ENCODE measurements around the gene BCAS3.

BCAS3 gene

DNA sequence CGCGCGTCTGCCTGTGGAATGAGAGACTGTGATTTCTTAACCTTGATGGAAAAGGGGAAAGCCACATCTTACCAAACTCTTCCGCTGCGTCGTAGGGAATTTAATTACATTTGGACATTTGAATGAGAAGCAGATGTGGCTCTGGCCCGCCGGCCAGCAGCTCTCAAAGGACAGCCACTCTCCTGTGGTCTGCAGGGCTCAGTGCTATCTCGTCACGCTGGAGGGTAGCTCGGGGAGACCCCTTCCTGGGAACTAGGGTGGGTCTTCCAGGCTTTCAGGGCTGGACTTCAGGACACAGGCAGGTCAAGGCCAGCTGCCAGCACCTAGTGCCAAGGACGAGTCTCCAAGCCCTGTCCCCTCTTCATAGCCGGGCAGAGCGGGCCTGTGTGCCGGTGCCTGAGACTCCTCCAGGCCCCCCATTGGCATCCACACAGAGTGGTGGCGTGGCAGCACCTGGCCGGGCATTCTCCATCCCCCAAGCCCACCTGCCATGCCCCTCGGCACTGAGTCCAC is 706.1 kb downstream of the BCAS3 start:
- DNase-seq (ENCODE audit: low read depth in 2 of 2) = no peak

DNA sequence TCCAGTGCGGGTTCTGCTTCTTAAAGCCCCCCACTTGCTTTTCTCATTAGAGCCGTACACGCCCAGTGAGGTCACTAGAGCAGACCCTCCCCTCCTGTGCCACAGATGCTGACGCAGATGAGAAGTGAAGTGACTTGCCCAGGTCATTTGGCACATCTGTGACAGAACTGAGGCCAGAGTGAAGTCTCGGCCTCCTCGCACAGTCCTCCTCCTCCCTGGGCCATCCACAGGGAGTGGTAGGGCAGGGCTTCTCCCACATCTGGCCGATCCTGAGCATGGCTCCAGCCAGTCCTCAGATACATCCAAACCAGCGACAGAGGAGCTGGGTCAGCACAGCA is 706.7 kb downstream of the BCAS3 start:
- DNase-seq (ENCODE audit: low read depth in 2 of 2) = no peak

DNA sequence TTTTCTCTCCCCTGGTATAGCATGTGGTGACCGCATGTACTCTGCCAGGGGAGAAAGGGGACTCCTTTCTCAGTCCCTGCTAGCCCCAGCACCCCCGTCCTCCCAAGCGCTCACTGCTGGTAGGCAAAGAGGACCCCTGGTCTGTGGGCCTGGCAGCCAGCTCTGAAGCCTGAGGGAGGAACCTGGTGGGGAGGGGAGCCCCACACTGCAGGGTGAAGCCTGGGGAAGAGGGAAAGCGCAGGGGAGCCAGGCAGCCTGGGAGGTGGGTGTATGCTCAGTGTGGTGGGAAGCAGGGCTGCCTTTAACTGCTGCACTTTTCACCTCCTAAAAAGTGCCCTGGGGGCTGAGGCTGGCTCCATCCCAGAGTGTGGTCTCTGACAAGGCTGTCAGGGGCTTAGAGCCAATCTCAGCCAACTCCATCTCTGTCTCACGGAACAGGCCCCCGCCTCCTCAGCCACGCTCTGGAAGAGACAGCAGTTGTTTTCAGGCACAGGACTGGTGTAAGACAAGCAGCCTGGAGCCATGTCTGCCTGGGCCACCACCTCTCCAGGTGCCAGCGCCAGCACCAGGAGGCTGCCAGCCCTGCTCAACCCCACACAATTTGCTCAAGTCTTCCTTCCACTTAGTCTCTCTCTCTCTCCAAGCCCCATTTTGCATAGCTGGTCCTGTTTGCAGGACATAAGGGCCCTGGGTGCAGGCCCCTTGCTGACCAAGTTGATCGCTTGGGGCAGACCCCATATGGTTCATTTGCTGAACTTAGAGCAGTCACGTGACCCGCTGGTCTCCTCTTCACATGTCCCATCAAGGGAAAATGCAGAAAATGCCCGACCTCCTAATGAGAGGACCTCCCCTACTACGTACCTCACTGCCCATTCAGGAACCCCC is 707.3 kb downstream of the BCAS3 start:
- no peak for DNase-seq (ENCODE audit: low read depth in 2 of 2)

- DNase-seq (ENCODE audit: low read depth in 2 of 2) = no peak
Measured at GRCh38 chr17:61385577-61386236, 708.1 kb downstream of the BCAS3 start.

GRCh38 chr17:61386251-61386650 is 708.6 kb downstream of the BCAS3 start:
- no peak for DNase-seq (ENCODE audit: low read depth in 2 of 2)

DNA sequence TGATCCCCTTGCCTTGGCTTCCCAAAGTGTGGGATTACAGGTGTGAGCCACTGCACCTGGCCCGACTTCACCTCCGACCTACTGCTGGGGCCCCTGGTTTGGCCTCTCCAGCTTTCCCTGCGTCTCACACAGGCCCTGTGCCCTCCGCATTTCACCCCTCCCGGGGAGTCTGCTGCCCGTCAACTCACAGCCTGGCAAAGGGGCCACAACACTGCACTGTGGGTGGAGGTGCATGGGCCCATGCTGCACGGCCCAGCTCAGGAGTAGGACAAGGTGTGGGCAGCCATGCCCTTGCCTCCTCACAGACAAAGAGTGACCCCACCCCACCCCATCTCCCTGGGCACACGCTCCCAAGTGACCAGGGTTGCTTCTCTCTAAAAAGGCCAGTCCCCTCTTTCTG is 709.4 kb downstream of the BCAS3 start:
- no peak for DNase-seq (ENCODE audit: low read depth in 2 of 2)

DNA sequence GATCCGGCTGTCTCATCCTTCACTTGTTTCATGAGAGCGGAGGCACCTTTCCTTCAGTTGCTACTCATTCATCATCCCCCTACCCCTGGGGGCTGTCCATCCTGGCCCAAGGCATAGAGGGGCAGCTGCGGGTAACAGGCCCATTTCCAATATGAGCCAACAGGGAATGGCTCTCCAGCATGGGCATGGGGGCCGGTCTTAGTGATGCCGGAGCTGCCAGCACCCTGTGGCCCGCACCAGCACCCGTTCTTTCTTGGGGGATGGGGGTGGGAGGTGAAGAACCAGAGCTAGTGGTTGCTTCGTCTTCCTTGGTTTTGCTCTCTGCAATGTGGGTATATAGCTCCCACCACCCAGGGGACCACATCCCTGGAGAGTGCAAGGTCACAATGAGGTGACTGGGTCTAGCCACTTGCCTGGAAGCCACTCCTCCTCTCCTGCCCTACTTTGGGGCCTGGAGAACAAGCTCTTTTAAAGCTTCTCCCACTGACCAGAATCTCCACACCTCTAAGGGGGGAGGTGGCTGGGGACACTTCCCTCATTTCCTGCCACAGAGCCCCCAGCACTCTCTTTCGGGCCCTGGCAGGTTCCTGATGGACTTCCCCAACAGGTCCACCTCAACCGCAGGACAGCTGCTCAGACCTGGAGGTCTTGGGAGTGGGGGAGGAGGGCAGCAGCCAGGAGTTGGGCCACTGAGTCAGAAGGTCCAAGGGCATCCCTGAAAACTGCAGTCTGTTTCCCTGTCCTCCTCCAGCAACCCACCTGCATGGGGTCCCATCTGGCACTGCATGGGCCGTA is 710.1 kb downstream of the BCAS3 start:
- no peak for DNase-seq (ENCODE audit: low read depth in 2 of 2)

- no peak for DNase-seq (ENCODE audit: low read depth in 2 of 2)
Measured at GRCh38 chr17:61388561-61389356, 711.1 kb downstream of the BCAS3 start.

GRCh38 chr17:61389670-61390478 is 712.2 kb downstream of the BCAS3 start:
- no peak for DNase-seq (ENCODE audit: low read depth in 2 of 2)

GRCh38 chr17:61390479-61390791 is 712.8 kb downstream of the BCAS3 start:
- DNase-seq (ENCODE audit: low read depth in 2 of 2) = no peak

- DNase-seq (ENCODE audit: low read depth in 2 of 2) = no peak
Measured at GRCh38 chr17:61391595-61392291, 714.1 kb downstream of the BCAS3 start.

GRCh38 chr17:61392679-61393078 is 715.0 kb downstream of the BCAS3 start:
- no peak for DNase-seq (ENCODE audit: low read depth in 2 of 2)

GRCh38 chr17:61393550-61393903 is 715.9 kb downstream of the BCAS3 start:
- no peak for DNase-seq (ENCODE audit: low read depth in 2 of 2)

DNA sequence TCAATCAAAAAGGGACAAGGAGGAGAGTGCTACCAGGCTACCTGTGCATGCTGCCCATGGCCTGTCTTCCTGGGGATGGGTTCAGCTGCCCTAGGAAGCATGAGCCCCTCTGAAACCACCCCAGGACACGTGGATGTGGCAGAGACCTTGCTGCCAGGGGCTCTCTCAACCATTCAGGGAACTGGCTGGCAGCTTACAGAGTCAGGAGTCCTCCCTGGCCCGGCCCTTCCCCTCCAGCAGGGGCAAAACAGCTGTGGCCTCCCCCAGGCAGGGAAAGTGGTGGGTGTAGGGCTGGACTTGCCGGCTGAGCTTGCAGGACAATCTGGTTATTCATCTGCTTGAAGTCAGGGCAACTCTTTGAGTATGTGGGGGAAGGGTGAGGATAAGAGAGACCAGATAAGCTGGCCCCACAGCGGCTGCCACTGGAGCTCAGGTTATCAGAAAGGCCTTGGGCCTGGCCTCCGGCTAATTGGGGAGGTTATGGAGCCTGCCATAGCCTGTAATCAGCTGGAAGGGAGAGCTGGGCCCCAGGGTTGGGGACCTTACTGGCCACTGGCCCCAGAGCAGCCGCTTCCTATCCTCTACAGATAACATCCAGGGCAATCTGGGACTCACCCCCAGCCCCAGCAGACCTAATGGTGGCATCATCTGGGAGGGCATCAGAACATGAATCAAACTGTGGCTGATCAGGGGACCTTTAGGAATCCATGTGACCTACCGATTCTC is 716.4 kb downstream of the BCAS3 start:
- no peak for DNase-seq (ENCODE audit: low read depth in 2 of 2)

DNA sequence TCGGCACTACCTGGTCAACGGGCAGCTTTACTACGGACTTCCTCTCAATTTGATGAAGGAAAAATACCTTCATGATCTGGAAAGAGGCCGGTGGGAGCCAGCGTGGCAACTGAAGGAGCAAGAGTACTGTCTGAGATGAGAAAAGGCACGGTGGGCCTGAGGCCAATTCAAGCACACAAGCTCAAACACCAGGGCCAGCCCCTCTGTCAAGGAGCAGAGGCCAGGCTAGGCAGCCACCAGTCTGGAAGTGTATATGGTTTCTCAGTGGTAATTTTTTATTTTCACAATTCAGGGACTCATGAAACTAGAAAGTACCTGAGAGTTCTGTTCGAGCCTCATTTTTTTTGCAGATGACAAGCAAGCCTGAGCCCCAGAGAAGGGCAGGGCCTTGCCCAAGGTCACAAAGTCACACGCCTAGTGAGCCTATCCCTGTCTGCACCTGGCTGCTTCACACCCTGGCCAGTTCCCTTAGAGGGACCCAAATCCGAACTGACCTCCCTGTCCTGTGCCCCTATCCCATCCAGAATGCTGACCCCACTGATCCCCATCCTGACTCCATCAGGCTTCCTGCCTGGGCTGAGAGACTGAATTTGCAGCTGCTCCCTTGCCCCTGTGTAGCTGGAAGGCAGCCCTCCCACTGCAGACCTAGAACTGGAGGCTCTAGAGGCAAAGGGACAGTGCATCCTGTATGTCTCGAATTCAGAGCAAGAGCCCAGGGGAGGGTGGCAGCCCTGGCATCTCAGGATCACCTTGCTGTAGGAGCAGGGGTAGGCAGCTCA is 717.2 kb downstream of the BCAS3 start:
- DNase-seq (ENCODE audit: low read depth in 2 of 2) = no peak

DNA sequence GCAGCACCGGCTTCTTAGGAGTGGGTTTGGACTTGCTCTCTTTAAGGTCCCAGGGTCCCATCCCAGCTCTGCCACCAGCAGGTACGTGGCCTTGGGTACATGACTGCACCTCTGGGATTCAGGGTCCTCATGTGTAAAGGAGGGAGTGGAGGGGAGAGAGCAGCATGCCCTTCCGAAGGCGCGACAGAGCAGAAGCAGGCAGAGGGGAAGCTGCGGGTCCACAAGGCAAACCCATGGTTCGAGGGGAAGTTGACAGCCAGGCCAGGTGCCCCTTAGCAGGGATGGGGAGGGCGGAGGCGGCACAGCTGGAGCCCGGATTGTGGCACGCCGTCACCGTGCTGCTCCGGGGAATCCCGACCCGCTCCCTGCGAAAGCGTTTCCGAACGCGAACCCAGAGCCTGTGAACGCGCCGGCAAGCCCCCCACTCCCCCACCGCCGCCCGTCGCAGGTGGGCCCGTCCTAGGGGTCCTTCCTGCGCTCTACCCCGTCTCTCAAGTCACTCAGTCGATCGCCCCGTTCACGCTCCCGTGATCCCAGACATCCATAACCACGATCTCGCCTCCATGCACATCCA is 717.8 kb downstream of the BCAS3 start:
- no peak for DNase-seq (ENCODE audit: low read depth in 2 of 2)

GRCh38 chr17:61395983-61396585 is 718.4 kb downstream of the BCAS3 start:
- DNase-seq (ENCODE audit: low read depth in 2 of 2) = no peak

GRCh38 chr17:61396586-61397085 is 719.0 kb downstream of the BCAS3 start:
- no peak for DNase-seq (ENCODE audit: low read depth in 2 of 2)
